NCI-H2196 treated with DMSO at 0.1 percent for 48 hours (cell line): ENCODE data around the gene CEP350.
"Not testable (repeated sequence)": the region's sequence is repeated elsewhere in the genome, so short reads cannot be mapped to it uniquely, and the experiment has no call there.

Experiments used
- DNase-seq: peaks from one replicate; lab custom pipeline; 2025; ENCODE audit not compliant: unreplicated experiment; lab: John Stamatoyannopoulos, UW

Gene CEP350

GRCh38 chr1:179941454-179941853 lies 13.2 kb upstream of the CEP350 start:
- no peak for DNase-seq

- no peak for DNase-seq
Observed at GRCh38 chr1:179950651-179951050, 4.0 kb upstream of the CEP350 start.

GRCh38 chr1:179951383-179952144 lies 3.0 kb upstream of the CEP350 start:
- no peak for DNase-seq

GRCh38 chr1:179952186-179952585 lies 2.4 kb upstream of the CEP350 start:
- no peak for DNase-seq

- no peak for DNase-seq
Observed at GRCh38 chr1:179953974-179954492, 577 bp upstream of the CEP350 start.

GRCh38 chr1:179955287-179955680 lies 674 bp downstream of the CEP350 start:
- DNase-seq = no peak

GRCh38 chr1:179955731-179956130 lies 1.1 kb downstream of the CEP350 start:
- no peak for DNase-seq

GRCh38 chr1:179958359-179958758 lies 3.7 kb downstream of the CEP350 start:
- DNase-seq = no peak

- not testable (repeated sequence) for DNase-seq
Observed at GRCh38 chr1:179962168-179962567, 7.6 kb downstream of the CEP350 start.

GRCh38 chr1:179966551-179966950 lies 11.9 kb downstream of the CEP350 start:
- DNase-seq = no peak

GRCh38 chr1:179968284-179968993 lies 13.8 kb downstream of the CEP350 start:
- DNase-seq = no peak

GRCh38 chr1:179968994-179969919 lies 14.6 kb downstream of the CEP350 start:
- no peak for DNase-seq

GRCh38 chr1:179969962-179970361 lies 15.4 kb downstream of the CEP350 start:
- no peak for DNase-seq

GRCh38 chr1:179971563-179972496 lies 17.2 kb downstream of the CEP350 start:
- no peak for DNase-seq

- DNase-seq = no peak
Observed at GRCh38 chr1:179973198-179974110, 18.8 kb downstream of the CEP350 start.

- no peak for DNase-seq
Observed at GRCh38 chr1:179976970-179977651, 22.5 kb downstream of the CEP350 start.

GRCh38 chr1:179978199-179979079 lies 23.8 kb downstream of the CEP350 start:
- no peak for DNase-seq

GRCh38 chr1:179984101-179984500 lies 29.5 kb downstream of the CEP350 start:
- DNase-seq = no peak
